Breast epithelium (tissue), 4 donors: ENCODE data around the gene PHACTR3. TPM values are rescaled to one million over a fixed set of nuclear protein-coding genes. Genes with fewer than 3 reads are reported as not detected.

Source experiments
- DNase-seq, 2 donors: peaks; one replicate each; pipeline ENCODE4 v3.0.0-alpha.2; 2019; ENCODE audit warnings: low spot score in 2 of 2
- H3K27ac ChIP-seq, 2 donors: fragments of 200-600 bp; sonication (generic) in 1 of 2; one replicate each; pipeline ENCODE4 v1.5.1; 2016 to 2019; ENCODE audit warnings: mild to moderate bottlenecking in 1 of 2
- H3K27me3 ChIP-seq, 2 donors: fragments of 200-600 bp; sonication (generic) in 1 of 2; one replicate each; pipeline versions ENCODE4 v1.5.1 to v1.6.0; 2017 to 2019; ENCODE audit warnings: control low read depth in 1 of 2, mild to moderate bottlenecking in 1 of 2
- H3K36me3 ChIP-seq: fragments of 200-600 bp; one replicate; pipeline ENCODE4 v1.5.1; 2019
- H3K4me1 ChIP-seq, 2 donors: fragments of 200-600 bp; sonication (generic); one replicate each; pipeline ENCODE4 v1.5.1; 2016 to 2019; ENCODE audit warnings: control low read depth in 1 of 2
- H3K4me3 ChIP-seq, 3 donors: fragments of 200-600 bp; sonication (generic); 1 replicate in 2 of 3; 2 replicates in 1 of 3; pipeline ENCODE4 v1.5.1; 2016 to 2019; ENCODE audit warnings: mild to moderate bottlenecking in 3 of 3, moderate library complexity in 2 of 3
- H3K9me3 ChIP-seq, 2 donors: fragments of 200-600 bp; sonication (generic) in 1 of 2; one replicate each; pipeline ENCODE4 v1.5.1; 2016 to 2019; ENCODE audit warnings: control low read depth in 1 of 2
- POLR2A ChIP-seq: fragments of 450-650 bp; IDR thresholded peaks from one replicate; pipeline ENCODE4 v1.6.1; 2016; ENCODE audit warnings: antibody characterized with exemption, mild to moderate bottlenecking, moderate library complexity
- POLR2AphosphoS5 ChIP-seq, 3 donors: sonication (generic); formaldehyde crosslinking; IDR thresholded peaks; one replicate each; pipeline ENCODE4 v1.6.1; 2017; ENCODE audit warnings: antibody characterized with exemption in 3 of 3
- intact Hi-C: fragments of 100-400 bp; cut with DNase I; formaldehyde crosslinking; loops from one replicate; pipeline ENCODE4 v1.15.1; 2023; ENCODE audit warnings: low total_unique reads
- total RNA-seq, 3 donors: library from RNA; depleted of rRNA; stranded (reverse); fragments of >200 nt; gene quantifications; one replicate each; pipeline ENCODE4 v1.1.0, GENCODE V29; 2016
- TF ChIP-seq, protein P1 (sequence below), 3 donors: fragments of 450-650 bp; IDR thresholded peaks; one replicate each; pipeline ENCODE4 v1.5.1; 2016 to 2017; ENCODE audit warnings: antibody characterized with exemption in 3 of 3, mild to moderate bottlenecking in 3 of 3, moderate library complexity in 3 of 3

Gene PHACTR3
- total RNA-seq, 3 donors from 2014 or later, result 0.16 to 0.33 (median 0.29) TPM

DNA sequence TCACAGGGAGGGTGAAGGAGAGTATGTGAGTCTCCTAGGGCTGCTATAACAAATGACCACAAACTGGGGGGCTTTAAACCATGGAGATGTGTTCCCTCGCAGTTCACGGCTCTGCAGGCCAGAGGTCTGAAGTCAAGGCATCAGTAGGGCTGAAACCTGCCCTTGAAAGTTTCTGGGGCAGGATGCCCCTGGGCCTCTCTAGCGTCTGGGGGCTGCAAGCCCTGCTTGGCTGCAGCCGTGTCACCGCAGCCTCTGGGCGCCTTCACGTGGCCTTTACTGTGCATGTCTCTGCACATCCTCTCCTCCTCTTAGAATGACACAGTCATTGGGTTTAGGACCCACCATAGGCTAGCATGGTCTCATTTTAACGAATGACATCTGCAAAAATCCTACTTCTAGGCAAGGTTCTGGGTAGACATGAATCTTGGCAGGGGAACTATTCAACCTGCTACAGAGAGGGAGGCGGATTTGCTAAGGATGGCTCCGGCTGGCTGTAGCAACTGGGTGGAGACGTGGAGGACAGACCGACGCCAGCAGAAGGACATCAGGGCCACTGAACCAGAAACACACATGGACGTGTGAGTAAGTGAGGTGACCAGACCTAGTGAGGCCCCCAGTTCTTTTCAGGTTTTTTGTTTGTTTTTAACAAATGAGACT is 58.6 kb downstream of the PHACTR3 start:
- Histone ChIP-seq H3K27ac (no peak overlapping the region), H3K9me3 (peaks cover 5 to 11% of the 10 kb centered on the region in 2 donors), H3K4me1 (no peaks in the 10 kb centered on the region), H3K27me3 (peaks cover 0 to 55% of the 10 kb centered on the region in 2 donors), H3K36me3 (no peaks in the 10 kb centered on the region), H3K4me3 (no peak overlapping the region)
- intact Hi-C loops, result no loop called here
- TF ChIP-seq, protein P1, sequence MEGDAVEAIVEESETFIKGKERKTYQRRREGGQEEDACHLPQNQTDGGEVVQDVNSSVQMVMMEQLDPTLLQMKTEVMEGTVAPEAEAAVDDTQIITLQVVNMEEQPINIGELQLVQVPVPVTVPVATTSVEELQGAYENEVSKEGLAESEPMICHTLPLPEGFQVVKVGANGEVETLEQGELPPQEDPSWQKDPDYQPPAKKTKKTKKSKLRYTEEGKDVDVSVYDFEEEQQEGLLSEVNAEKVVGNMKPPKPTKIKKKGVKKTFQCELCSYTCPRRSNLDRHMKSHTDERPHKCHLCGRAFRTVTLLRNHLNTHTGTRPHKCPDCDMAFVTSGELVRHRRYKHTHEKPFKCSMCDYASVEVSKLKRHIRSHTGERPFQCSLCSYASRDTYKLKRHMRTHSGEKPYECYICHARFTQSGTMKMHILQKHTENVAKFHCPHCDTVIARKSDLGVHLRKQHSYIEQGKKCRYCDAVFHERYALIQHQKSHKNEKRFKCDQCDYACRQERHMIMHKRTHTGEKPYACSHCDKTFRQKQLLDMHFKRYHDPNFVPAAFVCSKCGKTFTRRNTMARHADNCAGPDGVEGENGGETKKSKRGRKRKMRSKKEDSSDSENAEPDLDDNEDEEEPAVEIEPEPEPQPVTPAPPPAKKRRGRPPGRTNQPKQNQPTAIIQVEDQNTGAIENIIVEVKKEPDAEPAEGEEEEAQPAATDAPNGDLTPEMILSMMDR (IDR thresholded peaks at IDR 0.05), result no peak
- TF ChIP-seq POLR2A, result no peak
- no peak for TF ChIP-seq POLR2AphosphoS5 (IDR thresholded peaks at IDR 0.05)
- peak in 1 of 2 donors; percentile 2 for DNase-seq

DNA sequence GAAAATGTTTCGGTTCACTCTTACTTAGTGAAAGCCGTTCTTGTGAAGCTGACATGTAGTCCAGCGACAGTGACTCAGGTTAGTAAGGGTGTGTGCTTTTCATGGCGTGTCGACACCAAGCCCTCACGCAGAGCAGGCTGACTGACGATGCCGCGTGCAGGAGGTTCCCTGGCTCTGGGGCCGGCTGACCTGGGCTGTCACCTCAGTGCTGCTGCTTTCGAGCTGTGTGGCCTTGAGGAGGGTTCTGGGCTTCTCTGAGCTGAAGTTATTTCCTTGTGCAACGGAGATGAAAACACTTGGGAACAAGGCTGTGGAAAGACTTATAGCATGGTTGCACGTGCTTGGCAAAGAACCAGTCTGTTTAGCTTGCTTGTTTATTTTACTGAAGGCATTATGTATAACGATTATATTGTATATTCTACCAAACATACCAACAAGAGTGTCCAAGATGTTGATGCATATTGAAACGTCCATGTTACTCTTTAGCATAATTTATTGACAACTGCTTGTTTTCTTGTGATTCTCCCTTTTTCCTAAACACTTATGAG is 59.2 kb downstream of the PHACTR3 start:
- H3K27me3 ChIP-seq, result peaks cover 0 to 55% of the 10 kb centered on the region in 2 donors
- no peak overlapping the region for H3K27ac ChIP-seq
- no peak for DNase-seq
- H3K4me1 ChIP-seq, result no peaks in the 10 kb centered on the region
- no peaks in the 10 kb centered on the region for H3K36me3 ChIP-seq
- TF ChIP-seq, protein P1 (IDR thresholded peaks at IDR 0.05), result no peak
- no peak for TF ChIP-seq POLR2A
- no peak for TF ChIP-seq POLR2AphosphoS5 (IDR thresholded peaks at IDR 0.05)
- intact Hi-C loops, result no loop called here
- peaks cover 1 to 5% of the 10 kb centered on the region in 2 donors for H3K9me3 ChIP-seq
- H3K4me3 ChIP-seq, result no peak overlapping the region

DNA sequence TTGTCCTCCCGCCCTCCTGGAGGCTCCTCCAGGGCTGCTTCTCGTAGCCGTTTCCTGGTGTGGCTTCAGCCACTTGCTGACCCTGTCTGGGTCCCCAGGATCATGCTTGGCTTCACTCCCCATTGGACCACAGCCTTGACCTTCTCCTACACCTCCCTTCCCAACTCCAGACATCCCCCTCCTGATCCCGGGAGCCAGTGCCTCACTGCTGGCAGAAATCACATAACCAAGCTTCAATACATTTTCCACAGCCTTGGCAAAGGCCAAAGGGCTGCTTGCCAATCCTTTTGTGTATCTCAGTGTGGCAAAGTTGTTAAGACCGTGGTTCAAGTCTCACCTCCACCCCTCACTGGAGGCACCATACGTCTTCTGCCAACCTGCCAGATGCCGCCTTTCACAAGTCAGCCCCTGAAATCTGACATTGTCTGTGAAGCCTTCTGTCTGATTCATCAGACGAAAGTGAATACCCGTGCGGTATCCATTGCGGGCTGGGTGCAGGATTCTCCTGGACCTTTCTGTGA is 60.1 kb downstream of the PHACTR3 start:
- TF ChIP-seq POLR2A (no peak), POLR2AphosphoS5 (IDR thresholded peaks at IDR 0.05) (no peak)
- Histone ChIP-seq H3K27ac (no peak overlapping the region), H3K36me3 (no peaks in the 10 kb centered on the region), H3K4me1 (no peaks in the 10 kb centered on the region), H3K9me3 (no peaks in the 10 kb centered on the region), H3K4me3 (no peak overlapping the region), H3K27me3 (peaks cover 0 to 55% of the 10 kb centered on the region in 2 donors)
- intact Hi-C loops, result no loop called here
- peak in 1 of 2 donors; percentile 7 for DNase-seq

DNA sequence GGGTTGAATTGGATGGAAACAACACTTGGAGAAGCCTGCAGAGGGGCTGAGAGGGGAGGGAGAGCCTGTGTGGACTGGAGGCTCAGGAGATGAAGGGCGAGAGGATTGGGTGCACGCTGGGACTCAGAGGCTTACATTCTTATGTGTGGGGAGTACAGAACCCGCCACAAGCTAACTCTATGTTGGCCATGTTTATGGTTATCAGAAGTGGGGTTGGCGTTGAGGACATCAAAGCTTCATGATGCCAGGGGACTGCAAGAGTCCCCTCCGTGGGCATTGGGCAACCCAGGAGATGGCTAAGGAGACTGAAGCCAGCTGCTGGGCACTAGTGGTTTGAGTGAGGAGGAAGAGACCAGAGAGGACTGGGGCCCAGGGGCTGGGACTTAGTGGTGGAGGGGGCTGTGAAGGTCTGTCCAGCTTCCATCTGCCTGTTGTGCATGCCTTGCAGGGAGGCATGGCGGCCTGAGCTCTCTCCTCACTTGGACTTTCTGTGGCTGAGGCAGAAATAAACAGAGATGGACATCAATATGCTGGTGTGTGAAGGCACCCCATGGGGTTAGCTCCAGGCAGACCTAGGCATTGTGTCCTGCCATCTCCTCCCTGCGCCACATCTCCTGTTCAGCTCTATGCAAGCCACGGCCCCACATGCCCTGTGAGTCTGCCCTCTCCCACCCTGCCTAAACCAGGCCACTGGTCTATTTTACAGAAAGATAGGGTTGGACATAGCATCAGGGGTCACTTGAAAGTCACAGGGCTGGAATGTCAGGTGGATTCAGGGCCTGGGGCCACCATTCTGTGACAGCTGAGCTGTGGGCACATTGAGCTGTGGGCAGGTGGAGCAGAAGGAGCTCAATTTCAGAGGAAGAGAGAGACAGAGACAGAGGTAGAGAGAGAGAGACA is 61.6 kb downstream of the PHACTR3 start:
- H3K36me3 ChIP-seq, result no peaks in the 10 kb centered on the region
- no peaks in the 10 kb centered on the region for H3K4me1 ChIP-seq
- DNase-seq, result no peak
- no peaks in the 10 kb centered on the region for H3K9me3 ChIP-seq
- TF ChIP-seq, protein P1 (IDR thresholded peaks at IDR 0.05), result no peak
- peaks cover 0 to 55% of the 10 kb centered on the region in 2 donors for H3K27me3 ChIP-seq
- intact Hi-C loops, result loop anchor here (1.0 kb wide), 1 partner anchor 11 kb away; no protein-coding TSS in a partner anchor
- no peak overlapping the region for H3K27ac ChIP-seq
- H3K4me3 ChIP-seq, result no peak overlapping the region

DNA sequence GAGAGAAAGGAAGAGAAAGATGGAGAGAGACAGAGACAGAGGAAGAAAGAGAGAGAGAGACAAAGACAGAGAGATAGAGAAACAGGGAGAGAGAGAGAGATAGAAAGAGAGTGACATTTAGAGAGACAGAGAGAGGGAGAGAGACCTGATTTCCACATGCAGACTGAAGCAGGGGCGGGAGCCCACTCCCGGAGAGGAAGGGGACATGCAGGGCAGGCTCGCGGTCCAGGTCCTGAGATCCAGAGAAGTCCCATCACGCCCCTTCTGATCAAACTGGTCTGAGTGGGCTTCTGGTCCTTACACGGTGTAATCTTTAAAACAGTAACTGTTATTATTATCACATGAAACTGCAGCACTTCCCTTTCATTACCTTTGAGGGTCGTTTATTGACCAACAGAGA is 62.2 kb downstream of the PHACTR3 start:
- no peak for TF ChIP-seq POLR2A
- TF ChIP-seq, protein P1 (IDR thresholded peaks at IDR 0.05), result no peak
- TF ChIP-seq POLR2AphosphoS5 (IDR thresholded peaks at IDR 0.05), result no peak
- Histone ChIP-seq H3K9me3 (no peaks in the 10 kb centered on the region), H3K36me3 (no peaks in the 10 kb centered on the region), H3K27ac (no peak overlapping the region), H3K4me3 (no peak overlapping the region), H3K27me3 (peaks cover 0 to 48% of the 10 kb centered on the region in 2 donors), H3K4me1 (no peaks in the 10 kb centered on the region)
- DNase-seq, result no peak
- intact Hi-C loops, result loop anchor here (1.0 kb wide), 1 partner anchor 11 kb away; no protein-coding TSS in a partner anchor
